Measurements from ENCODE around the gene AREG. TPM values are rescaled to one million over a fixed set of nuclear protein-coding genes. Genes with fewer than 3 reads are reported as not detected.

The AREG gene
- total RNA-seq, 1 donor from 2014 or later = not detected

GRCh38 chr4:74402692-74403456, 42.1 kb upstream of the AREG start:
- no peaks in the 10 kb centered on the region for H3K27me3 Mint-ChIP-seq (ENCODE audit: low read depth)
- H3K27ac Mint-ChIP-seq (ENCODE audit: unreplicated experiment) = no peak overlapping the region
- H3K4me1 Mint-ChIP-seq = no peaks in the 10 kb centered on the region
- H3K4me3 Mint-ChIP-seq = no peak overlapping the region
- H3K9me3 Mint-ChIP-seq = no peaks in the 10 kb centered on the region
- TF ChIP-seq CTCF (conservative IDR thresholded peaks at IDR 0.05) = no peak
- DNase-seq (ENCODE audit: low read depth, low spot score) = no peak
- H3K36me3 Mint-ChIP-seq (ENCODE audit: low read depth) = no peaks in the 10 kb centered on the region

GRCh38 chr4:74407891-74408290, 37.0 kb upstream of the AREG start:
- Mint-ChIP-seq H3K27ac (ENCODE audit: unreplicated experiment) (no peak overlapping the region), H3K27me3 (ENCODE audit: low read depth) (no peaks in the 10 kb centered on the region), H3K4me3 (no peak overlapping the region), H3K36me3 (ENCODE audit: low read depth) (no peaks in the 10 kb centered on the region), H3K9me3 (no peaks in the 10 kb centered on the region), H3K4me1 (no peaks in the 10 kb centered on the region)
- TF ChIP-seq CTCF (conservative IDR thresholded peaks at IDR 0.05) = no peak
- DNase-seq (ENCODE audit: low read depth, low spot score) = no peak

- Mint-ChIP-seq H3K9me3 (no peaks in the 10 kb centered on the region), H3K4me3 (no peak overlapping the region), H3K27me3 (ENCODE audit: low read depth) (no peaks in the 10 kb centered on the region), H3K4me1 (no peaks in the 10 kb centered on the region), H3K36me3 (ENCODE audit: low read depth) (no peaks in the 10 kb centered on the region), H3K27ac (ENCODE audit: unreplicated experiment) (no peak overlapping the region)
- TF ChIP-seq CTCF (conservative IDR thresholded peaks at IDR 0.05) = no peak
- DNase-seq (ENCODE audit: low read depth, low spot score) = no peak
Measured at GRCh38 chr4:74408639-74409038, 36.3 kb upstream of the AREG start.

- no peak for DNase-seq (ENCODE audit: low read depth, low spot score)
- Mint-ChIP-seq H3K4me1 (no peaks in the 10 kb centered on the region), H3K36me3 (ENCODE audit: low read depth) (no peaks in the 10 kb centered on the region), H3K9me3 (no peaks in the 10 kb centered on the region), H3K27ac (ENCODE audit: unreplicated experiment) (no peak overlapping the region), H3K27me3 (ENCODE audit: low read depth) (no peaks in the 10 kb centered on the region), H3K4me3 (no peak overlapping the region)
- no peak for TF ChIP-seq CTCF (conservative IDR thresholded peaks at IDR 0.05)
Measured at GRCh38 chr4:74410272-74410671, 34.7 kb upstream of the AREG start.

- DNase-seq (ENCODE audit: low read depth, low spot score) = no peak
- H3K27ac Mint-ChIP-seq (ENCODE audit: unreplicated experiment) = no peak overlapping the region
- H3K4me3 Mint-ChIP-seq = no peak overlapping the region
- TF ChIP-seq CTCF (conservative IDR thresholded peaks at IDR 0.05) = no peak
- H3K4me1 Mint-ChIP-seq = no peaks in the 10 kb centered on the region
- no peaks in the 10 kb centered on the region for H3K9me3 Mint-ChIP-seq
- no peaks in the 10 kb centered on the region for H3K36me3 Mint-ChIP-seq (ENCODE audit: low read depth)
- H3K27me3 Mint-ChIP-seq (ENCODE audit: low read depth) = no peaks in the 10 kb centered on the region
Measured at GRCh38 chr4:74412225-74412624, 32.7 kb upstream of the AREG start.

All from neural crest cell (in vitro differentiated cells).